ENCODE data around the gene VPS18. TPM values are rescaled to one million over a fixed set of nuclear protein-coding genes. Genes with fewer than 3 reads are reported as not detected.

The VPS18 gene
- total RNA-seq, 1 experiment from 2014 or later = 16.9 TPM

- intact Hi-C loops (cut with micrococcal nuclease) = no loop called here
Measured at GRCh38 chr15:40915679-40916078, 21.4 kb downstream of the VPS18 start.

More at GRCh38 chr15:40915679-40916078, 21.4 kb downstream of the VPS18 start:
- POLR2A ChIA-PET = interaction anchor here (1.0 to 2.2 kb wide), 2 partner anchors 10 to 13 kb away, joined by 3 to 8 read pairs; partner anchors contain the start of gene DLL4
- Histone ChIP-seq H3K4me1 (ENCODE audit: control insufficient read depth in 1 of 2, insufficient read depth in 2 of 2, low read length in 2 of 2) (no peaks in the 10 kb centered on the region), H3K4me2 (ENCODE audit: low read length) (no peak overlapping the region), H4K20me1 (ENCODE audit: insufficient read depth) (no peaks in the 10 kb centered on the region), H3K36me3 (ENCODE audit: control insufficient read depth in 1 of 2, insufficient read depth in 2 of 2, low read length in 2 of 2) (no peaks in the 10 kb centered on the region), H3K9ac (ENCODE audit: low read length) (no peak overlapping the region), H3K27ac (ENCODE audit: low read depth, low read length) (no peak overlapping the region), H3K27me3 (ENCODE audit: insufficient read depth, low read length) (no peaks in the 10 kb centered on the region), H3K9me2 (ENCODE audit: insufficient read depth) (no peaks in the 10 kb centered on the region), H3K9me3 (ENCODE audit: control insufficient read depth in 1 of 2, insufficient read depth in 1 of 2, low read depth in 1 of 2, low read length in 2 of 2) (no peaks in the 10 kb centered on the region), H3K4me3 (replicated peaks in 1 of 2; ENCODE audit: low read depth in 1 of 2, low read length in 2 of 2) (no peak overlapping the region), H3K79me2 (ENCODE audit: insufficient read depth, low read length) (no peaks in the 10 kb centered on the region), H2AFZ (ENCODE audit: low read depth, low read length, poor library complexity, severe bottlenecking) (no peak overlapping the region)
- ATAC-seq (no peak), DNase-seq (ENCODE audit: low read depth, low spot score) (no peak)
- TF ChIP-seq EZH2phosphoT487 (IDR thresholded peaks at IDR 0.05; ENCODE audit: borderline replicate concordance) = no peak
- no peak for TF ChIP-seq YY1 (IDR thresholded peaks at IDR 0.05; ENCODE audit: extremely low read depth, insufficient replicate concordance, low read depth, low read length)
- TF ChIP-seq SP1 (IDR thresholded peaks at IDR 0.05; ENCODE audit: low read depth) = no peak
- no peak for TF ChIP-seq JUND (IDR thresholded peaks at IDR 0.05)
- no peak for TF ChIP-seq POLR2A (IDR thresholded peaks at IDR 0.05; ENCODE audit: borderline replicate concordance, extremely low read depth, insufficient read depth, insufficient read length)
- TF ChIP-seq EZH2 (IDR thresholded peaks at IDR 0.05) = no peak
- TF ChIP-seq MAX (IDR thresholded peaks at IDR 0.05) = no peak
- no peak for TF ChIP-seq CTCF (IDR thresholded peaks at IDR 0.05 in 2 of 3, conservative IDR thresholded peaks at IDR 0.05 in 1 of 3; ENCODE audit: borderline replicate concordance in 1 of 3, insufficient read depth in 1 of 3, low read depth in 2 of 3, low read length in 2 of 3)
- TF ChIP-seq SIN3A (IDR thresholded peaks at IDR 0.05; ENCODE audit: low read depth) = no peak
- TF ChIP-seq ZFX (IDR thresholded peaks at IDR 0.05) = no peak
- TF ChIP-seq ZNF274 (IDR thresholded peaks at IDR 0.05; ENCODE audit: low read depth, low read length) = no peak
- TF ChIP-seq REST (IDR thresholded peaks at IDR 0.05; ENCODE audit: low read depth) = no peak
- no peak for TF ChIP-seq CEBPB (IDR thresholded peaks at IDR 0.05; ENCODE audit: low read depth)
- no peak for TF ChIP-seq SRF (IDR thresholded peaks at IDR 0.05; ENCODE audit: low read depth)
- no peak for TF ChIP-seq ATF3 (IDR thresholded peaks at IDR 0.05)
- CTCF ChIA-PET = interaction anchor here (1.6 to 1.9 kb wide), 2 partner anchors 9 to 15 kb away, joined by 4 to 7 read pairs; no protein-coding TSS in a partner anchor
- RAD21 ChIA-PET (ENCODE audit: low non-redundant PET in 1 of 2, low total read pairs in 2 of 2, uncharacterized antibody in 2 of 2, unreplicated experiment in 2 of 2) = no interaction called here
- no TSS peak for BruUV-seq (replicated peaks)

All from HCT116 (cell line).